Mesenchymal stem cell (in vitro differentiated cells and primary cell): ENCODE results near the gene ASGR2.
"Not testable (repeated sequence)": the region's sequence is repeated elsewhere in the genome, so short reads cannot be mapped to it uniquely, and the experiment has no call there.

Experiments
- DNase-seq: peaks from one replicate; pipeline ENCODE4 v3.0.0-alpha.2; 2013
- H2AFZ ChIP-seq: one replicate; pipeline ENCODE4 v1.6.1; 2013; ENCODE audit warnings: low read depth, mild to moderate bottlenecking, control low read depth, inconsistent platforms, low read length, moderate library complexity
- H2AK5ac ChIP-seq: 2 replicates; pipeline ENCODE4 v1.6.1; 2013; ENCODE audit warnings: low read length, moderate library complexity, mild to moderate bottlenecking, inconsistent platforms; ENCODE audit not compliant: severe bottlenecking
- H2BK120ac ChIP-seq: one replicate; pipeline ENCODE4 v1.6.1; 2013; ENCODE audit warnings: low read depth, mild to moderate bottlenecking, inconsistent platforms, low read length, moderate library complexity
- H2BK12ac ChIP-seq, 2 experiments: one replicate each; pipeline ENCODE4 v1.6.1; 2013; ENCODE audit warnings: inconsistent platforms in 2 of 2, low read length in 2 of 2, mild to moderate bottlenecking in 2 of 2, moderate library complexity in 2 of 2, control low read depth in 1 of 2
- H2BK15ac ChIP-seq: one replicate; pipeline ENCODE4 v1.6.1; 2013; ENCODE audit warnings: mild to moderate bottlenecking, low read depth, inconsistent platforms; ENCODE audit not compliant: poor library complexity, severe bottlenecking
- H2BK5ac ChIP-seq: 2 replicates; pipeline ENCODE4 v1.6.1; 2013; ENCODE audit warnings: low read depth, mild to moderate bottlenecking, low read length, control low read depth, inconsistent platforms; ENCODE audit not compliant: poor library complexity, severe bottlenecking
- H3K14ac ChIP-seq, 2 experiments: one replicate each; pipeline ENCODE4 v1.6.1; 2013; ENCODE audit warnings: inconsistent platforms in 2 of 2, low read length in 2 of 2, control low read depth in 1 of 2, mild to moderate bottlenecking in 1 of 2, moderate library complexity in 1 of 2
- H3K18ac ChIP-seq, 2 experiments: one replicate each; pipeline ENCODE4 v1.6.1; 2013; ENCODE audit warnings: inconsistent platforms in 2 of 2, low read length in 2 of 2, control low read depth in 1 of 2, low read depth in 1 of 2, mild to moderate bottlenecking in 1 of 2
- H3K23ac ChIP-seq, 2 experiments: one replicate each; pipeline ENCODE4 v1.6.1; 2013; ENCODE audit warnings: inconsistent platforms in 2 of 2, low read length in 2 of 2, mild to moderate bottlenecking in 2 of 2, moderate library complexity in 2 of 2, control low read depth in 1 of 2
- H3K27ac ChIP-seq: 2 replicates; pipeline ENCODE4 v1.5.1; 2013; ENCODE audit warnings: mild to moderate bottlenecking, moderate library complexity, low read length, control low read depth, inconsistent platforms; ENCODE audit not compliant: poor library complexity, severe bottlenecking
- H3K27me3 ChIP-seq, 2 experiments: 2 replicates each; pipeline versions ENCODE4 v1.6.1 to v1.7.0; 2013; ENCODE audit warnings: low read length in 2 of 2, mild to moderate bottlenecking in 2 of 2, moderate library complexity in 2 of 2, control low read depth in 1 of 2, inconsistent platforms in 1 of 2; ENCODE audit not compliant: control insufficient read depth in 1 of 2, insufficient read depth in 1 of 2
- H3K36me3 ChIP-seq, 2 experiments: 2 replicates each; pipeline versions ENCODE4 v1.6.1 to v1.7.0; 2013; ENCODE audit warnings: low read length in 2 of 2, control low read depth in 1 of 2, inconsistent platforms in 1 of 2, low read depth in 1 of 2, mild to moderate bottlenecking in 1 of 2; ENCODE audit not compliant: insufficient read depth in 2 of 2, control insufficient read depth in 1 of 2
- H3K4ac ChIP-seq, 2 experiments: one replicate each; pipeline ENCODE4 v1.6.1; 2013; ENCODE audit warnings: inconsistent platforms in 2 of 2, low read length in 2 of 2, mild to moderate bottlenecking in 2 of 2, moderate library complexity in 2 of 2, control low read depth in 1 of 2, low read depth in 1 of 2
- H3K4me1 ChIP-seq: 2 replicates; pipeline ENCODE4 v1.6.1; 2013; ENCODE audit warnings: low read depth, low read length, control low read depth; ENCODE audit not compliant: control insufficient read depth, insufficient read depth
- H3K4me2 ChIP-seq: 2 replicates; pipeline ENCODE4 v1.6.1; 2013; ENCODE audit warnings: low read length, mild to moderate bottlenecking, inconsistent platforms; ENCODE audit not compliant: poor library complexity, severe bottlenecking
- H3K4me3 ChIP-seq, 2 experiments: 2 replicates each; pipeline versions ENCODE4 v1.5.1 to v1.7.0; 2013; ENCODE audit warnings: low read length in 2 of 2, mild to moderate bottlenecking in 2 of 2, control low read depth in 1 of 2, low read depth in 1 of 2; ENCODE audit not compliant: insufficient read depth in 1 of 2
- H3K79me1 ChIP-seq: replicated peaks from 2 replicates; pipeline ENCODE4 v1.6.1; 2013; ENCODE audit warnings: mild to moderate bottlenecking, control low read depth, low read length, inconsistent platforms; ENCODE audit not compliant: poor library complexity, severe bottlenecking
- H3K9ac ChIP-seq: 2 replicates; pipeline ENCODE4 v1.7.0; 2013; ENCODE audit warnings: mild to moderate bottlenecking, low read length, moderate library complexity
- H3K9me3 ChIP-seq: 2 replicates; pipeline ENCODE4 v1.7.0; 2013; ENCODE audit warnings: mild to moderate bottlenecking, low read length; ENCODE audit not compliant: control insufficient read depth
- H4K8ac ChIP-seq: one replicate; pipeline ENCODE4 v1.6.1; 2013; ENCODE audit warnings: inconsistent platforms, mild to moderate bottlenecking, low read length, moderate library complexity
- H4K91ac ChIP-seq: one replicate; pipeline ENCODE4 v1.6.1; 2013; ENCODE audit warnings: mild to moderate bottlenecking, low read length, inconsistent platforms
- WGBS: methylation state at CpG from one replicate; pipeline ENCODE4 v1.1.7; 2013; ENCODE audit warnings: mixed read lengths; 5-methylcytosine and 5-hydroxymethylcytosine counted together

Gene ASGR2

GRCh38 chr17:7130621-7131422 is 16.2 kb upstream of the ASGR2 start:
- peak overlapping the region; percentile 35 for H2BK120ac ChIP-seq
- H3K27me3 ChIP-seq = peaks cover 30 to 64% of the 10 kb centered on the region in 2 experiments
- H3K36me3 ChIP-seq = no peaks in the 10 kb centered on the region
- no peak overlapping the region for H3K14ac ChIP-seq
- no peak for DNase-seq
- H3K79me1 ChIP-seq = no peaks in the 10 kb centered on the region
- no peaks in the 10 kb centered on the region for H3K9me3 ChIP-seq
- no peak overlapping the region for H3K9ac ChIP-seq
- no peak overlapping the region for H3K4me2 ChIP-seq
- no peak overlapping the region for H3K23ac ChIP-seq
- H2AFZ ChIP-seq = no peak overlapping the region
- no peak overlapping the region for H3K27ac ChIP-seq
- H2BK5ac ChIP-seq = no peak overlapping the region
- H2BK15ac ChIP-seq = no peak overlapping the region
- H2AK5ac ChIP-seq = no peak overlapping the region
- no peak overlapping the region for H4K91ac ChIP-seq
- WGBS = 50% methylated on average over 8 of the region's 11 CpGs
- no peak overlapping the region for H3K4me3 ChIP-seq
- H3K18ac ChIP-seq = no peak overlapping the region
- no peak overlapping the region for H3K4ac ChIP-seq
- H2BK12ac ChIP-seq = no peak overlapping the region
- H3K4me1 ChIP-seq = peaks cover 3% of the 10 kb centered on the region
- no peak overlapping the region for H4K8ac ChIP-seq

GRCh38 chr17:7129311-7129710 is 14.7 kb upstream of the ASGR2 start:
- no peak for DNase-seq
- H3K4me1 ChIP-seq = peaks cover 3% of the 10 kb centered on the region
- no peak overlapping the region for H3K4me3 ChIP-seq
- no peak overlapping the region for H2BK15ac ChIP-seq
- H3K4ac ChIP-seq = no peak overlapping the region
- no peak overlapping the region for H3K14ac ChIP-seq
- H3K18ac ChIP-seq = no peak overlapping the region
- no peaks in the 10 kb centered on the region for H3K36me3 ChIP-seq
- H3K27me3 ChIP-seq = peaks cover 32 to 58% of the 10 kb centered on the region in 2 experiments
- no peak overlapping the region for H3K27ac ChIP-seq
- H3K9me3 ChIP-seq = no peaks in the 10 kb centered on the region
- H3K23ac ChIP-seq = no peak overlapping the region
- H3K9ac ChIP-seq = no peak overlapping the region
- no peak overlapping the region for H3K4me2 ChIP-seq
- no peak overlapping the region for H2BK5ac ChIP-seq
- H3K79me1 ChIP-seq = no peaks in the 10 kb centered on the region
- no peak overlapping the region for H2BK12ac ChIP-seq
- H2AFZ ChIP-seq = no peak overlapping the region
- WGBS = 94% methylated on average over 6 of the region's 8 CpGs
- H2AK5ac ChIP-seq = no peak overlapping the region
- no peak overlapping the region for H4K8ac ChIP-seq
- H2BK120ac ChIP-seq = no peak overlapping the region
- H4K91ac ChIP-seq = no peak overlapping the region

- Histone ChIP-seq H3K9ac (no peak overlapping the region), H3K18ac (no peak overlapping the region), H3K9me3 (no peaks in the 10 kb centered on the region), H2AK5ac (no peak overlapping the region), H3K4ac (no peak overlapping the region), H3K23ac (no peak overlapping the region), H2BK5ac (no peak overlapping the region), H2BK15ac (no peak overlapping the region), H4K91ac (no peak overlapping the region), H3K14ac (no peak overlapping the region), H3K4me3 (no peak overlapping the region), H4K8ac (no peak overlapping the region), H3K36me3 (no peaks in the 10 kb centered on the region), H3K79me1 (no peaks in the 10 kb centered on the region), H2BK12ac (no peak overlapping the region), H3K4me1 (peaks cover 3% of the 10 kb centered on the region), H3K27me3 (peaks cover 33 to 61% of the 10 kb centered on the region in 2 experiments), H2BK120ac (no peak overlapping the region), H2AFZ (no peak overlapping the region), H3K27ac (no peak overlapping the region), H3K4me2 (no peak overlapping the region)
- 69% methylated on average over 4 of the region's 5 CpGs for WGBS
- DNase-seq = no peak
Measured at GRCh38 chr17:7128160-7128559, 13.5 kb upstream of the ASGR2 start.

- H3K4me1 ChIP-seq, H2AK5ac ChIP-seq, H3K9ac ChIP-seq, H2BK5ac ChIP-seq, H2AFZ ChIP-seq, H3K4me3 ChIP-seq, H4K8ac ChIP-seq, DNase-seq, H3K79me1 ChIP-seq, H3K36me3 ChIP-seq, H3K23ac ChIP-seq, H4K91ac ChIP-seq, H3K14ac ChIP-seq, H2BK12ac ChIP-seq, H3K4me2 ChIP-seq, H3K18ac ChIP-seq, H3K27ac ChIP-seq, H3K4ac ChIP-seq, H2BK15ac ChIP-seq, H2BK120ac ChIP-seq, H3K9me3 ChIP-seq: not testable (repeated sequence)
- no CpG with 5 or more reads among the region's 5 CpGs for WGBS
- peaks cover 29 to 59% of the 10 kb centered on the region in 2 experiments for H3K27me3 ChIP-seq
Measured at GRCh38 chr17:7127501-7127900, 12.9 kb upstream of the ASGR2 start.
